Aortic smooth muscle cell (primary cell): ENCODE measurements around the gene MZB1. TPM values are rescaled to one million over a fixed set of nuclear protein-coding genes. Genes with fewer than 3 reads are reported as not detected.

ENCODE experiments used
- total RNA-seq: library from RNA; depleted of rRNA; stranded (reverse); fragments of >200 nt; gene quantifications from 2 replicates; pipeline ENCODE4 v1.2.3, GENCODE V29; 2014

The MZB1 gene, protein sequence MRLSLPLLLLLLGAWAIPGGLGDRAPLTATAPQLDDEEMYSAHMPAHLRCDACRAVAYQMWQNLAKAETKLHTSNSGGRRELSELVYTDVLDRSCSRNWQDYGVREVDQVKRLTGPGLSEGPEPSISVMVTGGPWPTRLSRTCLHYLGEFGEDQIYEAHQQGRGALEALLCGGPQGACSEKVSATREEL
- total RNA-seq = 0.13 TPM in 1 of 2 replicates, not detected in the other

DNA sequence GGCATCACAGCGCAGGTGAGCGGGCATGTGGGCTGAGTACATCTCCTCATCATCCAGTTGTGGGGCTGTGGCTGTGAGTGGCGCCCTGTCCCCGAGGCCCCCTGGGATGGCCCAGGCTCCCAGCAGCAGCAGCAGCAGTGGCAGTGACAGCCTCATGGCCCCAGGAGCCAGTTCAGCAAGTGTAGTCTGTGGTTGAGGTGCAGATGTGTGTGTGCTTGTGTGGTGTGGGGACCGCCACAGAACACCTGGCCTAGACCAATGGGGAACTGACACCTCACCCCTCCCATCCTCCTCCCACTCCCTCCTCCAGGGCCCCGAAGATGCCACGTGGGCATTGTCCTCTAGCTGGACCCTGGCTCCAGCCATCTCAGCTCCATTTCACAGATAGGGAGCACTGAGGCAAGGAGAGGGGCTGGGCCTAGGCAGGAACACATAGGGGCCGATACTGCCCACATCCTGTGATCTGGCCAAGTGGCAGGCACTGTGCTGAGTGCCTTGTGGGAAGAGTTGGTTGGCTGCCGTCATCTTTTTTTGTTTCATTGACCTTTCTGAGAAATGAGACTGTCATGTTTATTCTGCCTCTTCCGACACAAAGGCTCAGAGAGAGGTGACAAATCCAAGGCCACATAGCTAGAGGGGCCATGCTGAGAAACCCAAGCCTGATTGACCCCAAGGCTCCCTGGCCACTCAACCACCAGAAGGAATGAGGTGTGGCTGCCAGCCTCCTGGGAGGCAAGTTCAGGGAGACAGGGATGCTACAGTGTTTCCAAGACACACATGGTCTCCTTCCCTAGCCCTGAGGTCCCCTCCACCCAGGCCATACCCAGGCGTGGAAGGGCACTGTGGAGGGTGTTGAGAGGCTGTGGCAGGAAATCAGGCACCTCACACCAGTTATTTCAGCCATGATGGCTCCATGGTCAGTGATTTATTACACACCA, at the start of gene MZB1:
Gene MZB1, minus strand, starts transcription at position 213 of the 938 bp plus-strand sequence. Its CDS starts 57 bp downstream, at position 156.

DNA sequence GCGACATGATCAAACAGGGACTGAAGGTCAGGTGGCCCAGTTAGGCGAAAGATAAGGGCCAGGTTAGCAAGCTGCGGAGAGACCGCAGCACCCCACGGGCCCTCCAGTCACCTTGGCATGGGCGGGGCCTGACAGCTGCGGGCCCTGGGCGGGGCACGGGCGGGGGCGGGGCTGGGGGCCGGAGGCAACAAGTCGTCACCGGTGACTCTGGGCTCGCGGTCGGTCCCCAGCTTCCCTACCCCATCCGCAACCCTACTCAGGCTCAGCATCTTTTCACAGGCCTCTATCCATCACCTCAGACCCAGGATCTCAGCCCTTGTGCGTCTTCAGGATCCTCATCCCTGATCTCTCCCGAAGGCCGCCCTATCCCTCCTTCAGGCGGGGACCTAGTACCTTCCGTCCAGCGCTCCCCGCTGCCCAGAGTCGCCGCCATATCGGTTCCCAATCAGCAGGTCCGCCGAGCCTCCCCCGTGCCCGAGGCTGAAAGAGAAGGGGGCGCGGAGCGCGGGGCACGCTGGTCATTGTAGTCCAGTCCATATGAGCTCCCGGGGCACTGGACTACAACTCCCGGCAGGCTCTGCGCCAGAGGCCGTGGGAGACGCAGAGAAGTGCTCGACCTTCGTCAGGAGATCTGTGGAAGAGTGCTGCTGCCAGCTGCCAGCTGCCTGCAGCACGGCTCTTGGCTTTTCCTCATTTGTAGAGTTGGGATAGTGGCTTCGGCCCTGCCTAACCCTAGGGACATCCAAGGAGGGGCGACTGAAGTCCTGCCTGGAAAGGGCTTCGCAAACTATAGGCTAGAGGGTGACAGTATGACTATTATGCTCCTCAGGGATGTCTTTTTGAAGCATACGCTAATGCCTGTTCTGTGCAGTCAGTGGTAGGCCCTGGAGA, 49.5 kb upstream of the MZB1 start, which contains the start of gene DNAJC18:
Gene DNAJC18, minus strand, starts transcription at position 513 of the 891 bp plus-strand sequence. Its CDS starts 80 bp downstream, at position 433.

DNA sequence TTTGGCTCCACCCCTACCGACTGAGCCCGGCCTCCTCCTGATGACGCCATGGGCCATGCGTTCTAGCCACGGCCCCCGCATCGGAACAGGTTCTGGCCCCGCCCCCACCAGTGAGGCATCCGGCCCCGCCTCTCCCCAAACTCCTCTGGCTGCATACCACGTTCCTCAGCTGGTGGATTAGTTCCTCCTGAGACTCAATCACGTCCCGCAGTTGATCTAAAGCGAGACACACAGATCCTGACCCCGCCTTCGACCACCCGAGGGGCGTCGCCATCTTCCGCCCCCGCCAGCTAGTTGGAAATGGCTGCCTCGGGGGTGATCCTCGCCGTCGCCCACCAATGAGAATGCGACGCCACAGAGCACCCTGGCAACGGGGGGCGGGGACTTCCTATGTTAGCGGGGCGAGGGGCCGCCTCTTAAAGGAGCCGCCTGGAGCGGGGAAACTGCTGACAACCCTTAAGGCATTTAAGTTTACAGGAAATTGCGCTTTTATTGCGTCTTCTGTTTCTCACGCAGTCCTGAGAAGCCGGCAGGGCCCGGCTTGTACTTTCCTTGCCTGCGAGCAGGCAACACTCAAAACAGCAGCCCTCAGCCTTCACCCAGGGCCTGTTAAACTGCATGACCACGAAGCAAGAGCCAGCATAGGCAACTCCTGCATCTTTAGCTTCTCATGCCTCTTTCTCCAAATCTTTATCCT, 14.2 kb upstream of the MZB1 start, which contains the start of gene SPATA24:
Gene SPATA24, minus strand, starts transcription at position 303 of the 697 bp plus-strand sequence. Its CDS starts 29 bp downstream, at position 274.

DNA sequence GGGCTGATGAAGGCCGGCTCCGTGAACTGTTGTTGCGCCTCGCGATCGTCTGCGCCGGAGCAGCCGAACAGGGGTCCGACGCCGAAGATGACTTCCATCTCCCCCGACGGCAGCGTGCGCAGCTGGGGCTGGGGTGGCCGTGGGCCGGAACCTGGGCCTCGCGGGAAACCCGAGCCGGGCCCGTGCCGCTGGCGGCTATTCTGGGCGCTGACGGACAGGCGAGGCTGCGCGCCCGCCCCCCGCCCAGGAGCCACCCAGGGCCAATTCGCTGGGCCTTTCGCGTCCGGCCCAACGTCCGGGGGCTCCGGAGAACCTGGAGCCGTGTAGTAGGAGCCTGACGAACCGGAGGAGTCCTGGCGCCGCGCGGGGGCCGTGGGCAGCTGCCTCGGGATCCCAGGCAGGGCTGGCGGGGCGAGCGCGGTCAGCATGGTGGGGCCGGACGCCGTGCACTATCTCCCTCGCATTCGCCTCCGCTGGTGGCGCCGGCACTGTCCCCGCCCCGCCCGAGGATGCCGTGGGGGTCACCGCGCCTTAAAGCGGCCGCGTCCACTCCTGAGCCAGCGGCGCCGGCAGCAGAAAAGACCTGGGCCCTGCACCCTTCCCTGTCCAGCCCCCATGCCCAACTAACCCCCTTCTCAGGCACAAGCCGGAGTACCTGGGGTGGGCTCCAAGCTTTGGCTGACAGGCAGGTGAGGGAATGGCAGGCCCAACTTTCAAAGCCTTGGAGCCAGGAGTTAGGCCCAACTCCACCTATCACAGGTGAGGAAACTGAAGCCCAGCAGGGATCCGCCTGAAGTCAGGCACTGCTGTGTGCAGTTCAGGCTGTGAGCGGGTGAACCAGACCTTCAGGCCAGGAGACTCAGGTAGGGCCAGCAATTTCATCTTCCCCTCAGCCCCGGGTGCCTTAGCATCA, 5.2 kb upstream of the MZB1 start, which contains the start of gene PROB1:
Gene PROB1, minus strand, starts transcription at position 451 of the 913 bp plus-strand sequence. Its CDS starts 23 bp downstream, at position 428.

DNA sequence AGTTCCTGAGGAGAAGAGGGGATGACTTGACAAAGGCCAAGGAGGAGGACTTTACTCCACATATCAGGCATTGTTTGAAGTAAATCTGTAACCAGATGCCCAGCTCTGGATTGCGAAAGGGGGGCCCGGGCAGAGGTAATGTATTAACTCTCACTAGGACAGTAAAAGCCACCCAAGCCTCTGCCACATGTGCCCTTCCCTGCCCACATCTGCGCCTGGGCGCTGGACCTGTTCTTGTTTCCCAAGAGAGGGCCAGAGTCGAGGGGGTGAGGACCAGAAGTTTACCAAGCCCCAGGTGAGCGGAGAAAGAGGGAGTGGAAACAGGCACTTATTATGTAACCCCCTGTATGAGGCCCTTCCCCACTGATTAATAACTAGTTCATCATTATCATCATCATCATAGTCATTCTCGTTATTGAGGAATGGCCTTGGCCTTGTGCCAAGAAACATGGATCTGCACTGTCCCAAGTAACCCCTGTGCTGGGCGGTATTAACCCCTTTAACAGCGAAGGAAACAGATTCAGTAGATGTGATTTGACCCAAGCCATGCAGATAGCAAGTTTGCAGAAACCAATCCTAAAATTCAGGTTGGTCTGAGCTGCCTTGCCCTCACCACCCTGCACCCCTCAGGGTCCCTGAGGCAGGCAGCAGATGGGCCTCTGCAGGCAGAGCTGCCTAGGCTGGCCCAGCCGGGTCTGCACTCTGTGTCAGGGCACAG, 6.3 kb downstream of the MZB1 start, which contains the start of gene SLC23A1:
Gene SLC23A1, minus strand, starts transcription at position 23 of the 718 bp plus-strand sequence. CDS start 44 bp downstream, outside the sequence.

DNA sequence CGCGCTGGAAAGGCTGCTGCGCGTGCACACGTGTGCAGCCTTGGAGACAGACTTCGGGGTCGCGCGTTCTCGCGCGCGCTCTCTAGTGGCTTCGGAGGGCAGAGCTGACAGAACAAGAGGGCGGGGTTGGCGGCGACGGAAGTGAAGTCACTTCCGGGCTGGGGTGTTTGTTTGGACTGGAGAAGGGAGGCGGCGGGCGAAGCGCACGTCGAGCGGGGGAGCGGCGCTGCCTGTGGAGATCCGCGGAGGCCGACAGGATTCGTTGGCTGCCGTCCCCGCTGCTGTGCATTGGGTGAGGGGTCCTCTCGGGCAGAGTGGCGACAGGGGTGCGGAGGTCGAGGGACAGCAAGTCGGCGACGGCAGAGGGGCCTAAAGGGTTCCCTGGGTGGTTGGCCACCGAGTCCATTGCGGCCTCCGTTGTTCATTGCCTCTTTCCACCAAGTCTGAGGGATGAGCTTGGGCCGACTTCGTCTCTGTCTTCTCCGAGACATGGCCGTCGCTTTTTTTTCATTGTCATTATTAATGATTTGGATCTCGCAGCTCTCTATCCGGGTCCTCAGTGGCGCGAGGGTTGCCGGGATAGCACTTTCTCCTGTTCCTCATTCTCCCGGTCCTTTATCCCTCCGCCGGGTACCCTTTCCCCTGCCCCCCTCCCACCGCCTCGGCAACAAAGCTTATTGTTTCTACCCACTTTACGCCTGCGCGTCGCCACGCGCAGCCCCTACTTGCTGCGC, 47.9 kb downstream of the MZB1 start, which contains the start of gene PAIP2:
Gene PAIP2, plus strand, starts transcription at position 166 of the 734 bp plus-strand sequence. CDS start 21,931 bp downstream, outside the sequence.

Other genes starting within 250 kb of the MZB1 start
- gene SIL1, start 191.5 kb downstream of the MZB1 start, total RNA-seq = 83.8 and 86.5 TPM in 2 replicates
- gene MATR3, start 96.2 kb downstream of the MZB1 start, total RNA-seq = 214 and 265 TPM in 2 replicates
- gene PAIP2, start 48.1 kb downstream of the MZB1 start, total RNA-seq = 54.9 and 65.0 TPM in 2 replicates
- gene SLC23A1, start 6.6 kb downstream of the MZB1 start, total RNA-seq = not detected in 2 replicates
- gene PROB1, start 5.2 kb upstream of the MZB1 start, total RNA-seq = 0.31 and 0.40 TPM in 2 replicates
- 7.0 and 9.6 TPM in 2 replicates for gene SPATA24, start 14.2 kb upstream of the MZB1 start, total RNA-seq
- 6.2 and 6.9 TPM in 2 replicates for gene DNAJC18, start 49.6 kb upstream of the MZB1 start, total RNA-seq
- gene ECSCR, start 72.8 kb upstream of the MZB1 start, total RNA-seq = 6.8 and 13.7 TPM in 2 replicates
- gene SMIM33, start 81.1 kb upstream of the MZB1 start, total RNA-seq = not detected in 2 replicates
- 57.2 and 98.0 TPM in 2 replicates for gene STING1, start 92.8 kb upstream of the MZB1 start, total RNA-seq
- 48.7 and 50.7 TPM in 2 replicates for gene UBE2D2, start 171.4 kb upstream of the MZB1 start, total RNA-seq